IPS-11a (cell line): Measurements from ENCODE around the gene SRSF8.
"Not testable (repeated sequence)": the region's sequence is repeated elsewhere in the genome, so short reads cannot be mapped to it uniquely, and the experiment has no call there.

Experiments
- H3K4me3 ChIP-seq: one replicate; pipeline ENCODE4 v1.5.1; 2013; ENCODE audit warnings: low read depth, low read length, control low read depth

The SRSF8 gene

GRCh38 chr11:95066716-95067038 is at the start of gene SRSF8:
SRSF8 (plus strand) TSS chr11:95066919; CDS start chr11:95067227, 308 bp downstream.
- peak within 1 kb of the TSS; percentile 83 for H3K4me3 ChIP-seq

DNA sequence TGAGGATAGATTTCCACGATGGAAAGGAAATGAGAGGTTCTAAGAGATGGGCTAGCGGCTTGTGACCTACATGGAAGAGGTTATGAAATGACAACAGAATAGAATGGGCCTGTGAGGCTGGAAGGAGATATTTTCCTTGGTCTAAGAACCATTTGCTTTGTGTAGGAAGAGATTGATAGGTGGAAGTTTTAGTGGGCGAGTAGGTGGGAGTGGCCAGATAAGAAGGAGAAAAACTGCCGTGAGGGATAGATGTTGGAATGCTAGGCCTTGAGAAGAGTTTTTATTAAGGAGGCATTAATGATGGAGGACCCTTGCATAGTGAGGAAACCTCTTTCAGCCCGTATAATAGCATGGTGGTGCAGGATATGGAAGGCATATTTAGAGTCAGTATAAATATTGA is 45.3 kb upstream of the SRSF8 start:
- H3K4me3 ChIP-seq, result not testable (repeated sequence)

DNA sequence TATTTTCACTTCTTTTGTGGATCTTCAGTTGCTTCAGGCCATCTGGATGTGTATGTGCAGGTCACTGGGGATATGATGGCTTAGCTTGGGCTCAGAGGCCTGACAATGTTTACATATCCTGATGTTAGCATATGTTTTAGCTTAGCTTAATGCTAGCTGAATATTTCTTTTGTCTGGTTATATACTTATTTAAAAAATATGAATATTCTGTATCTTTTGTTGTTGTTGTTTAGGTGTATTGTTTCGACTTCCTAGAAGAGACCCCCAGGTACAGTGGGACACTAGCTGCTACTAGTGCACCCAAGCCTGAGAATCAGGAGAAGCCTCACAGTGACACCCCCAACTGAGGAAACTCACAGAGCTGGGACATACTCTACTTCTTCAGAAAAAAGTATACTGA is 41.8 kb upstream of the SRSF8 start, which contains the start of gene KDM4E:
KDM4E (plus strand) TSS at position 301 of the 400 bp plus-strand sequence. CDS start 300 bp downstream, outside the sequence.
- H3K4me3 ChIP-seq, result no peak within 1 kb of the TSS

DNA sequence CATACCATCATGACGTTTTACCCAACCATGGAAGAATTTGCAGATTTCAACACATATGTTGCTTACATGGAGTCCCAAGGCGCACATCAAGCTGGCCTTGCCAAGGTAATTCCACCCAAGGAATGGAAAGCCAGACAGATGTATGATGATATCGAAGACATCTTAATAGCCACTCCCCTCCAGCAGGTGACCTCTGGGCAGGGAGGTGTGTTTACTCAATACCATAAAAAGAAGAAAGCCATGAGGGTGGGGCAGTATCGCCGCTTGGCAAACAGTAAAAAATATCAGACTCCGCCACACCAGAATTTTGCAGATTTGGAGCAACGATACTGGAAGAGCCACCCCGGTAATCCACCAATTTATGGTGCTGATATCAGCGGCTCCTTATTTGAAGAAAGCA is 41.1 kb upstream of the SRSF8 start:
- not testable (repeated sequence) for H3K4me3 ChIP-seq

- no peak overlapping the region for H3K4me3 ChIP-seq
Measured at GRCh38 chr11:95028357-95028756, 38.4 kb upstream of the SRSF8 start.

GRCh38 chr11:95033051-95033450 is 33.7 kb upstream of the SRSF8 start:
- no peak overlapping the region for H3K4me3 ChIP-seq

- H3K4me3 ChIP-seq, result no peak overlapping the region
Measured at GRCh38 chr11:95035316-95035715, 31.4 kb upstream of the SRSF8 start.

GRCh38 chr11:95037356-95038035 is 29.2 kb upstream of the SRSF8 start:
- H3K4me3 ChIP-seq, result not testable (repeated sequence)

DNA sequence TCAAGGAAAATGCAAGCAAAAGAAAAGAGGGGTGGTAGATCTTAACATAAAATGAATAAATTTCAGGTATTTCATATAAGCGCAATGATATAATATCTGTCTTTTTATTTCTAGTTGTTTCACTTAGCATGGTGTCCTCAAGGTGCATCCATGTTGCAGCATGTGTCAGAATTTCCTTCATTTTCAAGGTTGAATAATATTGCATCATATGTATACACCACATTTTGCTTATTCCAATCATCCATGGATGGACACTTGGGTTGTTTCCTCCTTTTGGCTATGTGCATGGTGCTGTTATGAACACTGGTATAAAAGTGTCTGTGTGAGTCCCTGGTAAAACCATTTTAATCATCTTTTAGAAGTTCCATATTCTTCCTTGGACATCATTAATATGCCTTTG is 24.5 kb upstream of the SRSF8 start:
- H3K4me3 ChIP-seq, result no peak overlapping the region

GRCh38 chr11:95042906-95043305 is 23.8 kb upstream of the SRSF8 start:
- no peak overlapping the region for H3K4me3 ChIP-seq

GRCh38 chr11:95044010-95044409 is 22.7 kb upstream of the SRSF8 start:
- no peak overlapping the region for H3K4me3 ChIP-seq

- no peak overlapping the region for H3K4me3 ChIP-seq
Measured at GRCh38 chr11:95045812-95046211, 20.9 kb upstream of the SRSF8 start.

- H3K4me3 ChIP-seq, result not testable (repeated sequence)
Measured at GRCh38 chr11:95049122-95049521, 17.6 kb upstream of the SRSF8 start, which contains the start of gene KDM4F. KDM4F (plus strand) TSS chr11:95049422.

- no peak overlapping the region for H3K4me3 ChIP-seq
Measured at GRCh38 chr11:95050595-95051202, 16.0 kb upstream of the SRSF8 start.

- H3K4me3 ChIP-seq, result no peak overlapping the region
Measured at GRCh38 chr11:95054356-95054755, 12.4 kb upstream of the SRSF8 start.

GRCh38 chr11:95055283-95055897 is 11.3 kb upstream of the SRSF8 start:
- no peak overlapping the region for H3K4me3 ChIP-seq

DNA sequence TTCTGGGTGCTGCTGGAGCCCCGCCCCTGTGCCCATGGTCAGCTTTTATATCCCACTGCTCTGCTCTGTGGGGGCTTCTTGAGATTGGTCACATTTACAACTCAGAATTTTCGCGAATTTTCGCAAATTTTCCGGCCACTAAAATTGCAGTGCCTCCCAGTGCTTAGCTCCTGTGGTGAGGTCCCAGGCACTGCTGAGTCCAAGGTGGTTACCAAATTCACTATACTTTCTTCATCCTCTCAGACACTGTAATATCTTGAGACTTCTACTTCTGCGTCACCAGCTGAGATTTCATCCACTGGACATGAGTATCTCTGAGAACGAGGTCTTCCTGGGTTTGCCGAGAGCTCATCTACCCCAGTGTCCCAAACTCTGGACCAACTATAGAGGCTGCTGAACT is 8.8 kb upstream of the SRSF8 start:
- H3K4me3 ChIP-seq, result no peak overlapping the region

DNA sequence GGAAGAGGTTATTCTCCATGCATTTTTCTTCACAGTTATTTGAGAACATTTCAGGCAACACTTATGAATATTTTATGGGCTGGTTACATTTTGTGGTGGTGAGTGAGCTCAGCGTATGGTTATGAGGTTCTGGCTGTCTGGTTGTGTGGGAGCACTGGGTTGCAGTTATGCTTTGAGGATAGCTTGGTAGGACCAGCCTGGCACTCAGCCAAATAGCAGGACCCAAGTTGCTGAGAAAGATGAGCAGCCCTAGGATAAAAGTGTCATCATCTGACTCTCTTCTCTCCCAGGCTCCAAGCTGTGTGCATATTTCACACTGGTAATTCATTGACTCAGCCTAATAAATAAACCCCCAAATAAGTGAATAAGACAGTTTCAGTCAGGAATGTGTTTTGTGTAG is 8.1 kb upstream of the SRSF8 start:
- no peak overlapping the region for H3K4me3 ChIP-seq

DNA sequence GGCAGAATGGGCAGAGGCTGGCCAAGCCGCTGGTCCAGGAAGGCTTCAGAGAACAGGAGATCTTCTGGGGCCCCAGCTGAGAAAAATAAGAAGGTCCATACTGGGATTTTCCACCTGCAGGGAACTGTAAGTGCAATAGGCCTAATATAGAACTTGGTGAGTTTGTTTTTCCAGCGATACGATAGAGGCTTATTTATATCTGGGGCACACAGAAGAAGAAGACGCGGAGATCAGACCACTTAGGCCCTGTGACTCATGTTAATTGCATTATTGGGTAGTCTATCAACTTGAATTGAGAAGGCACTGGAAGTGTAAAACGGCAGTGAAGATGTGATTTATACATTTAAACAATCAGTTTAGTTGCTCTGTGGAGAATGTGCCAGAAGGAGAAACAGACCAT is 7.7 kb upstream of the SRSF8 start:
- no peak overlapping the region for H3K4me3 ChIP-seq

DNA sequence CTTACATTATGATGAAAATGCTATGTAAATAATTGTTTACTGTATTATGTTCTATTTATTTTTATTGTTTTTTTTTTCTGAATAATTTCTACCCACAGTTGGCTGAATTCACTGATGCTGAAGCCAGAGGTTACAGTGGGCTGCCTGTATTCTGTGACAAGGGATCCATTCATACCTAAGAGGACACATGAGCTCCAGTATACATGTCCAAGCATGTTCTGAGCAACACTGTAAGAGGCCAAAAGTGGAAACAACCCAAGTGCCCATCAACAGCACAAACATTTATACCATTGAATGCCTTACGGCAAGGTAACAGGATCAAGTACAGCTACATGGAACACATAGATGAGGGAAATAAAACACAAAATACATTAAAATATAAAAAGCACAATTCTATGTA is 1.4 kb upstream of the SRSF8 start:
- no peak overlapping the region for H3K4me3 ChIP-seq

- H3K4me3 ChIP-seq, result peak overlapping the region; percentile 83
Measured at GRCh38 chr11:95067039-95067840, 521 bp downstream of the SRSF8 start.

DNA sequence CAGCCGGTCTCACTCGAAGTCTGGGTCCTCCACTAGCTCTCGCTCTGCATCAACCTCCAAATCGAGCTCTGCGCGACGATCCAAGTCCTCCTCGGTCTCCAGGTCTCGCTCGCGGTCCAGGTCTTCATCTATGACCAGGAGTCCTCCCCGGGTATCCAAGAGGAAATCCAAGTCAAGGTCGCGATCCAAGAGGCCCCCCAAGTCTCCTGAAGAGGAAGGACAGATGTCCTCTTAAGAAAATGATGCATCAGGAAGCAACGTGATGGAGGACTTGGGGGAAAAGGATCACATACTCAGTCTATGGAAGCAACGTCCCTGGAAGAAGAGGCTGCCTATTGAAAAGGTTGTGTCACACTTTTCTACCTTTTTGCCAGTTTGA is 1.1 kb downstream of the SRSF8 start:
- H3K4me3 ChIP-seq, result peak overlapping the region; percentile 83
